GM12864 (cell line): ENCODE results near the gene LHX6.

Source experiments
- DNase-seq: peaks from one replicate; pipeline ENCODE4 v3.0.0-alpha.2; 2011; ENCODE audit warnings: low read depth
- H3K4me3 ChIP-seq: 2 replicates; pipeline ENCODE4 v1.5.1; 2011; ENCODE audit warnings: mild to moderate bottlenecking, low read depth, low read length, control low read depth
- CTCF ChIP-seq: IDR thresholded peaks from 2 replicates; pipeline ENCODE4 v1.5.1; 2011; ENCODE audit warnings: low read depth, mild to moderate bottlenecking, moderate library complexity, low read length, control low read depth, inconsistent platforms; ENCODE audit errors: missing control alignments

Gene LHX6

GRCh38 chr9:122226758-122227574, 1.8 kb downstream of the LHX6 start:
- H3K4me3 ChIP-seq = no peak overlapping the region
- no peak for TF ChIP-seq CTCF
- DNase-seq = no peak

- no peak for TF ChIP-seq CTCF
- DNase-seq = no peak
- no peak overlapping the region for H3K4me3 ChIP-seq
These were observed 2.5 kb downstream of the LHX6 start for GRCh38 chr9:122226142-122226757.

GRCh38 chr9:122225312-122226141, 3.2 kb downstream of the LHX6 start:
- TF ChIP-seq CTCF = no peak
- no peak for DNase-seq
- H3K4me3 ChIP-seq = no peak overlapping the region

GRCh38 chr9:122223435-122223834, 5.3 kb downstream of the LHX6 start:
- no peak overlapping the region for H3K4me3 ChIP-seq
- DNase-seq = no peak
- TF ChIP-seq CTCF = no peak

- no peak overlapping the region for H3K4me3 ChIP-seq
- TF ChIP-seq CTCF = no peak
- DNase-seq = no peak
These were observed 6.0 kb downstream of the LHX6 start for GRCh38 chr9:122222791-122223190.

- H3K4me3 ChIP-seq = no peak overlapping the region
- no peak for DNase-seq
- no peak for TF ChIP-seq CTCF
These were observed 7.5 kb downstream of the LHX6 start for GRCh38 chr9:122221183-122221811.
